K562 treated with DMSO at 1 percent for 24 hours (cell line): Measurements from ENCODE around the gene KYNU. TPM values are rescaled to one million over a fixed set of nuclear protein-coding genes. Genes with fewer than 3 reads are reported as not detected.

Experiments used
- total RNA-seq: library from RNA; unstranded; fragments of 300-600 nt; gene quantifications from 2 replicates; pipeline ENCODE4 v1.2.3, GENCODE V29; 2022; ENCODE audit warnings: low read depth; ENCODE audit not compliant: insufficient read depth

The KYNU gene
- 4.6 and 5.1 TPM in 2 replicates for total RNA-seq

GRCh38 chr2:142877216-142877838, at the start of gene KYNU:
TSS of gene KYNU (plus strand) at chr2:142877664. CDS start at chr2:142885368, 7,704 bp downstream.

